Measurements from ENCODE around the gene C19orf33. TPM values are rescaled to one million over a fixed set of nuclear protein-coding genes. Genes with fewer than 3 reads are reported as not detected.
A peak's percentile ranks its signal among the peaks of the same experiment; 100 is the strongest.

Gene C19orf33
- total and polyA plus RNA-seq, 9 of the 15 experiments (the other 6 are each of a cell fraction or from before 2014, with no cell fraction given) = 3.2 TPM; not detected in 8

- no peak for TF ChIP-seq RERE (CRISPR knock-in tag; IDR thresholded peaks at IDR 0.05; ENCODE audit: borderline replicate concordance)
- no peak for TF ChIP-seq NCOA4 (IDR thresholded peaks at IDR 0.05; ENCODE audit: partially characterized antibody)
- TF ChIP-seq DLX4 (CRISPR knock-in tag; IDR thresholded peaks at IDR 0.05) = no peak
- TF ChIP-seq ZNF785 (CRISPR knock-in tag; IDR thresholded peaks at IDR 0.05) = no peak
- 0 out of 2 replicates have a peak, but pooled peaks have one; percentile 30 for TF ChIP-seq LEF1 (IDR thresholded peaks at IDR 0.05)
- peak; percentile 92; the same call in 1 of the 2 replicates for TF ChIP-seq DNMT1 (IDR thresholded peaks at IDR 0.05)
- no peak for TF ChIP-seq NFATC3 (IDR thresholded peaks at IDR 0.05)
- no peak for TF ChIP-seq MEIS2 (IDR thresholded peaks at IDR 0.05; ENCODE audit: partially characterized antibody)
- TF ChIP-seq ZKSCAN1 (IDR thresholded peaks at IDR 0.05; ENCODE audit: low read depth, low read length) = 0 out of 2 replicates have a peak, but pooled peaks have one; percentile 11
- TF ChIP-seq ZFPM2 (CRISPR knock-in tag; IDR thresholded peaks at IDR 0.05) = no peak
- no peak for TF ChIP-seq ZNF232 (CRISPR knock-in tag; IDR thresholded peaks at IDR 0.05)
- TF ChIP-seq RBM14 (IDR thresholded peaks at IDR 0.05; ENCODE audit: borderline replicate concordance, insufficient read depth, low read depth, low read length) = no peak
- TF ChIP-seq ETS1 (conservative IDR thresholded peaks at IDR 0.05; ENCODE audit: control insufficient read depth, low read depth, low read length) = no peak; the same call in 1 of the 2 replicates
- peak; percentile 89 for TF ChIP-seq NBN (IDR thresholded peaks at IDR 0.05; ENCODE audit: low read depth)
- peak in 1 of 2 experiments; percentile 76; a peak in 1 of 4 replicates for TF ChIP-seq CSDE1 (IDR thresholded peaks at IDR 0.05)
- no peak for TF ChIP-seq SRSF3 (IDR thresholded peaks at IDR 0.05; ENCODE audit: insufficient read depth, low read length)
- no peak for TF ChIP-seq CEBPG (CRISPR knock-in tag; IDR thresholded peaks at IDR 0.05)
- TF ChIP-seq CEBPG (tag; conservative IDR thresholded peaks at IDR 0.05 in 1 of 2, IDR thresholded peaks at IDR 0.05 in 1 of 2) = no peak
- no peak for TF ChIP-seq POLR3G (IDR thresholded peaks at IDR 0.05; ENCODE audit: extremely low read depth, insufficient read length, insufficient replicate concordance)
- TF ChIP-seq BRD4 (IDR thresholded peaks at IDR 0.05) = no peak
- no peak for TF ChIP-seq NFXL1 (CRISPR knock-in tag; IDR thresholded peaks at IDR 0.05)
- TF ChIP-seq MCM2 (IDR thresholded peaks at IDR 0.05; ENCODE audit: low read depth) = no peak
- TF ChIP-seq NFE2L1 (tag; IDR thresholded peaks at IDR 0.05; ENCODE audit: borderline replicate concordance, low read depth) = no peak
Measured at GRCh38 chr19:38336638-38337359, 32.7 kb downstream of the C19orf33 start (continued).

Measured in K562 (cell line).